PC-9 (cell line): ENCODE data around the gene SMCO3. TPM values are rescaled to one million over a fixed set of nuclear protein-coding genes. Genes with fewer than 3 reads are reported as not detected.
A peak's percentile ranks its signal among the peaks of the same experiment; 100 is the strongest.

Experiments
- BruUV-seq: library from RNA; stranded (reverse); fragments of 400-500 nt; replicated peaks from 2 replicates; lab custom pipeline; 2021; lab: Mats Ljungman, UMichigan
- CTCF ChIA-PET: fragments of 300-600 bp; sonication (Branson Sonifier 250); formaldehyde crosslinking; loops from one replicate; lab custom pipeline; 2022; ENCODE audit warnings: antibody characterized with exemption; lab: Charles Lee
- POLR2A ChIA-PET: fragments of 300-600 bp; sonication (Branson Sonifier 250); formaldehyde crosslinking; loops from one replicate; lab custom pipeline; 2022; ENCODE audit warnings: antibody characterized with exemption; ENCODE audit not compliant: unreplicated experiment; lab: Charles Lee
- DNase-seq, 2 experiments: peaks; one replicate each; pipeline versions ENCODE4 v3.0.0 to v3.0.0-alpha.2; 2015 to 2022; ENCODE audit warnings: mixed read lengths in 1 of 2
- H2AFZ ChIP-seq: fragments of 200-600 bp; sonication (generic); 2 replicates; pipeline ENCODE4 v1.8.1; 2017; ENCODE audit warnings: antibody characterized with exemption
- H3F3A ChIP-seq: fragments of 200-600 bp; sonication (generic); 2 replicates; pipeline ENCODE4 v1.8.1; 2017; ENCODE audit warnings: antibody characterized with exemption, mild to moderate bottlenecking, low read depth; ENCODE audit not compliant: insufficient read depth
- H3K27ac ChIP-seq: fragments of 200-600 bp; sonication (generic); 2 replicates; pipeline ENCODE4 v1.6.1; 2016; ENCODE audit warnings: mixed run types
- H3K27me3 ChIP-seq: fragments of 200-600 bp; sonication (generic); 2 replicates; pipeline ENCODE4 v1.6.1; 2016; ENCODE audit warnings: low read depth, mixed run types; ENCODE audit not compliant: insufficient read depth
- H3K36me3 ChIP-seq: fragments of 200-600 bp; sonication (generic); 2 replicates; pipeline ENCODE4 v1.6.1; 2016; ENCODE audit warnings: low read depth, mixed run types
- H3K4me1 ChIP-seq: fragments of 200-600 bp; sonication (generic); replicated peaks from 2 replicates; pipeline ENCODE4 v1.6.1; 2016; ENCODE audit warnings: mixed run types; ENCODE audit not compliant: insufficient read depth
- H3K4me2 ChIP-seq: fragments of 200-600 bp; sonication (generic); 2 replicates; pipeline ENCODE4 v1.6.1; 2017; ENCODE audit warnings: mixed run types
- H3K4me3 ChIP-seq: fragments of 200-600 bp; sonication (generic); 2 replicates; pipeline ENCODE4 v1.6.1; 2016; ENCODE audit warnings: mixed run types
- H3K79me2 ChIP-seq: fragments of 200-600 bp; sonication (generic); 2 replicates; pipeline ENCODE4 v1.6.1; 2017; ENCODE audit warnings: low read depth, mixed run types
- H3K9me2 ChIP-seq: fragments of 200-600 bp; sonication (generic); 2 replicates; pipeline ENCODE4 v1.8.1; 2017; ENCODE audit warnings: mild to moderate bottlenecking; ENCODE audit not compliant: insufficient read depth
- H3K9me3 ChIP-seq: fragments of 200-600 bp; sonication (generic); 2 replicates; pipeline ENCODE4 v1.8.1; 2016; ENCODE audit warnings: low read depth; ENCODE audit not compliant: insufficient read depth
- H4K20me1 ChIP-seq: fragments of 200-600 bp; sonication (generic); 2 replicates; pipeline ENCODE4 v1.8.1; 2017; ENCODE audit not compliant: insufficient read depth
- CTCF ChIP-seq: fragments of 200-600 bp; sonication (generic); conservative IDR thresholded peaks from 2 replicates; pipeline ENCODE4 v1.6.1; 2017; ENCODE audit warnings: mixed run types, antibody characterized with exemption, mild to moderate bottlenecking, moderate library complexity
- EZH2 ChIP-seq: fragments of 200-600 bp; sonication (generic); IDR thresholded peaks from 2 replicates; pipeline ENCODE4 v1.8.0; 2017; ENCODE audit warnings: antibody characterized with exemption, low read depth
- intact Hi-C: fragments of 100-400 bp; cut with micrococcal nuclease; formaldehyde crosslinking; loops from one replicate; pipeline ENCODE4 v1.10.0; 2022; ENCODE audit not compliant: unreplicated experiment
- total RNA-seq: library from RNA; stranded (reverse); gene quantifications from 2 replicates; pipeline ENCODE4 v1.2.3, GENCODE V29; 2021

The SMCO3 gene
- total RNA-seq, 1 experiment from 2014 or later, result not detected

- POLR2A ChIA-PET, result interaction anchor here (0.6 to 1.5 kb wide), 14 partner anchors 21 to 1732 kb away, joined by 3 to 21 read pairs (median 6); partner anchors contain the start of genes ATF7IP, C12orf60 and WBP11
- Histone ChIP-seq H3F3A (peaks cover 29% of the 10 kb centered on the region), H4K20me1 (peaks cover 4% of the 10 kb centered on the region; the same call in 1 of the 2 replicates), H3K9me3 (peaks cover 3% of the 10 kb centered on the region), H2AFZ (peak overlapping the region; percentile 52; the same call in 1 of the 2 replicates), H3K4me2 (peak overlapping the region; percentile 81), H3K79me2 (peaks cover 71% of the 10 kb centered on the region), H3K27me3 (no peaks in the 10 kb centered on the region), H3K4me3 (peak overlapping the region; percentile 99; the same call in 1 of the 2 replicates), H3K9me2 (no peaks in the 10 kb centered on the region), H3K4me1 (peaks cover 39% of the 10 kb centered on the region), H3K27ac (peak overlapping the region; percentile 83), H3K36me3 (peaks cover 14% of the 10 kb centered on the region; the same call in 1 of the 2 replicates)
- no peak for DNase-seq
- CTCF ChIA-PET, result interaction anchor here (0.5 to 0.6 kb wide), 2 partner anchors 314 to 1574 kb away, joined by 4 to 7 read pairs; no protein-coding TSS in a partner anchor
- no peak for TF ChIP-seq CTCF
- intact Hi-C loops, result loop anchor here (2.0 to 10.0 kb wide), 4 partner anchors 181 to 1113 kb away; partner anchors contain the start of genes ATF7IP and STRAP
- BruUV-seq, result no TSS peak
Observed at GRCh38 chr12:14771651-14772137, 42.3 kb downstream of the SMCO3 start.

GRCh38 chr12:14770496-14771461, 43.2 kb downstream of the SMCO3 start:
- Histone ChIP-seq H3K4me3 (peak overlapping the region; percentile 99), H2AFZ (peak overlapping the region; percentile 77), H3K9me2 (no peaks in the 10 kb centered on the region), H3K4me1 (peaks cover 29% of the 10 kb centered on the region), H3K27me3 (no peaks in the 10 kb centered on the region), H3K27ac (peak overlapping the region; percentile 83), H3K79me2 (peaks cover 64% of the 10 kb centered on the region), H3K36me3 (peaks cover 16% of the 10 kb centered on the region; the same call in 1 of the 2 replicates), H3F3A (peaks cover 20% of the 10 kb centered on the region), H3K9me3 (peaks cover 8% of the 10 kb centered on the region), H3K4me2 (peak overlapping the region; percentile 81), H4K20me1 (peaks cover 4% of the 10 kb centered on the region; the same call in 1 of the 2 replicates)
- DNase-seq, result peak; percentile 92 to 99
- TF ChIP-seq EZH2 (no peak), CTCF (no peak)
- POLR2A ChIA-PET, result interaction anchor here (0.6 to 1.5 kb wide), 22 partner anchors 22 to 1898 kb away, joined by 3 to 21 read pairs (median 4); partner anchors contain the start of genes ATF7IP, C12orf60 and WBP11
- TSS peak; percentile 66 for BruUV-seq
- CTCF ChIA-PET, result no interaction called here
- intact Hi-C loops, result loop anchor here (2.0 to 10.0 kb wide), 4 partner anchors 182 to 1114 kb away; partner anchors contain the start of genes ATF7IP and STRAP

- Histone ChIP-seq H4K20me1 (peaks cover 4% of the 10 kb centered on the region; the same call in 1 of the 2 replicates), H3K4me2 (peak overlapping the region; percentile 81), H3K9me3 (peaks cover 8% of the 10 kb centered on the region), H3F3A (peaks cover 14% of the 10 kb centered on the region), H3K27me3 (no peaks in the 10 kb centered on the region), H3K36me3 (peaks cover 16% of the 10 kb centered on the region; the same call in 1 of the 2 replicates), H2AFZ (peak overlapping the region; percentile 77), H3K79me2 (peaks cover 63% of the 10 kb centered on the region), H3K9me2 (no peaks in the 10 kb centered on the region), H3K27ac (peak overlapping the region; percentile 83), H3K4me1 (peaks cover 27% of the 10 kb centered on the region), H3K4me3 (peak overlapping the region; percentile 99)
- ChIA-PET CTCF (no interaction called here), POLR2A (interaction anchor here (0.7 to 1.2 kb wide), 3 partner anchors 35 to 815 kb away, joined by 4 to 7 read pairs (median 6); no protein-coding TSS in a partner anchor)
- peak; percentile 87 for TF ChIP-seq CTCF
- no peak for TF ChIP-seq EZH2
- BruUV-seq, result no TSS peak
- intact Hi-C loops, result loop anchor here (2.0 to 10.0 kb wide), 5 partner anchors 75 to 1115 kb away; partner anchors contain the start of genes ATF7IP and STRAP
- peak; percentile 77 to 90 for DNase-seq
Observed at GRCh38 chr12:14769969-14770495, 44.0 kb downstream of the SMCO3 start.
